ENCODE results near the gene RIN3.

The RIN3 gene, protein sequence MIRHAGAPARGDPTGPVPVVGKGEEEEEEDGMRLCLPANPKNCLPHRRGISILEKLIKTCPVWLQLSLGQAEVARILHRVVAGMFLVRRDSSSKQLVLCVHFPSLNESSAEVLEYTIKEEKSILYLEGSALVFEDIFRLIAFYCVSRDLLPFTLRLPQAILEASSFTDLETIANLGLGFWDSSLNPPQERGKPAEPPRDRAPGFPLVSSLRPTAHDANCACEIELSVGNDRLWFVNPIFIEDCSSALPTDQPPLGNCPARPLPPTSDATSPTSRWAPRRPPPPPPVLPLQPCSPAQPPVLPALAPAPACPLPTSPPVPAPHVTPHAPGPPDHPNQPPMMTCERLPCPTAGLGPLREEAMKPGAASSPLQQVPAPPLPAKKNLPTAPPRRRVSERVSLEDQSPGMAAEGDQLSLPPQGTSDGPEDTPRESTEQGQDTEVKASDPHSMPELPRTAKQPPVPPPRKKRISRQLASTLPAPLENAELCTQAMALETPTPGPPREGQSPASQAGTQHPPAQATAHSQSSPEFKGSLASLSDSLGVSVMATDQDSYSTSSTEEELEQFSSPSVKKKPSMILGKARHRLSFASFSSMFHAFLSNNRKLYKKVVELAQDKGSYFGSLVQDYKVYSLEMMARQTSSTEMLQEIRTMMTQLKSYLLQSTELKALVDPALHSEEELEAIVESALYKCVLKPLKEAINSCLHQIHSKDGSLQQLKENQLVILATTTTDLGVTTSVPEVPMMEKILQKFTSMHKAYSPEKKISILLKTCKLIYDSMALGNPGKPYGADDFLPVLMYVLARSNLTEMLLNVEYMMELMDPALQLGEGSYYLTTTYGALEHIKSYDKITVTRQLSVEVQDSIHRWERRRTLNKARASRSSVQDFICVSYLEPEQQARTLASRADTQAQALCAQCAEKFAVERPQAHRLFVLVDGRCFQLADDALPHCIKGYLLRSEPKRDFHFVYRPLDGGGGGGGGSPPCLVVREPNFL

DNA sequence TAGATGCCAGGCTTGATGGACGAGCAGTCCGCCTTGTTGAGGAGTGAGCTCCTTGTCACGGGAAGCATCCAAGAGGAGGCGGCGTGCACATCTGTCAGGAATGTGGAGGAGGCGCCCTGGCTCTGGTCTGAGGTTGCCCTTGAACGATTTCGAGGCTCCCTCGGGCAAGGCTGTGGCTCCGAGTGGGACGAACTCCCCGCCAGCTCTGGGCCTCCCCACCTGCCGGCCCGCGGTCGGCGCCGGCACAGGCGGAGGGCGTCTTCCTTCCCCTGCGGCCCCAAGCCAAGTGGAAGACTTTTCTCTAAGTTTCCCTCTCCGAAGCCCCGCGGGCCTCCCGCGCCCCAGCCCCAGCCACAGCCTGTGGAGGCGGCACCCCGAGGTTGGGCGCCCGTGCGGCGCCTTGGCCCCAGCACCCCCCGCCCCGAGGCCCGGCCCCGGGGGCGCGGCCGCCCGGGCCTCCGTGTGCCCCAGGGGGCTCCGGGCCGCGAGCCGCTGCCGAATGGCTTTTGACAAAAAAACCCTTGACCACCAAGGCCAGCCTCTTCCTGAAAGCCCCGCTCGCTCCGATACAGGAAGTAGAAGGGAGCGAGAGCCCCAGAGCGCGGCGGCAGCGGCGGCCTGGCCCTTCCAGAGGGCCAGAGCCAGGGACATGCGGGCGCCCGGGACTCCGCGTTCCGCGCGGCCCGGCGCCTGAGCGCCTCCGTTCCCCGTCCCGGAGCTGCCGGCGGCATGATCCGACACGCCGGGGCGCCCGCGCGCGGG, at the start of gene RIN3:
RIN3 (plus strand) TSS at position 578 of the 762 bp plus-strand sequence; CDS start at position 730, 152 bp downstream.
- DNase-seq (ENCODE audit: low spot score) = peak; percentile 76

DNA sequence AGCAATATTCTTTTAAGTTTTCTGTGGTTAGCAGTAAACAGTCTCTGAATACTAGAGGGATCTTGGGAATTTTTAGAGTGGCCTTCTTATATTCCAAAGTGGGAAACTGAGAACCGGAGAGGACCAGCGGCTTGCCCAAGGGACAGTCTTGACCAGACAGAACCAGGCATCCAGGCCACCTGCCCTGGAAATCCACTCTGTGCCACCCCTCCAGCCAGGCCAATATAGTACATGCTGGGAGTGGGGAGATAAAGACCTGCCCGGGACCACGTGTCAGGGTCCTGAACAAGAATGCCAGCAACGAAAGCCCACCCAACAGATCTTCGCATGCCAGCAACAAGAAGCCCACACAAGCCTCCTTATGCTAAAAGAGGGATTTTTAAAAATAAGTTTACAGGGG, 49.4 kb upstream of the RIN3 start:
- DNase-seq (ENCODE audit: low spot score) = no peak

DNA sequence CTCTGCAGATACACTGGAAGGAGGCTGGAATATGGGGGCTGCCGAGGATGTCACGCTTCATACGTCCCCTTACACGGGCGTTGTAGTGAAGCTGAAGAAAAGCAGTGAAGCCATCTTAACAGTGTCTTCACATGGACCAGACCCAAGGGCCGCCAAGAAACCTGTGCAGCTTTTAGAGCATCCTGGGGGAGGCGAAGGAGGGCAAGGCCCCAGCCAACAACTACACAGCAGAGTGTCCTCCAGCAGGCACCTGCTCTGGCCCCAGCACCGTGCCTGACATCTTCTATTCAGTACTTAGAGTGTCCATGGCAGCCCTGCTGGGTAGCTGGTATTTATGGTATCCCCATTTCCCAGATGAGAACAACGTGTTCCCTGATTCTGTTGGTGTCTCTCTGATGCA, 48.9 kb upstream of the RIN3 start:
- no peak for DNase-seq (ENCODE audit: low spot score)

DNA sequence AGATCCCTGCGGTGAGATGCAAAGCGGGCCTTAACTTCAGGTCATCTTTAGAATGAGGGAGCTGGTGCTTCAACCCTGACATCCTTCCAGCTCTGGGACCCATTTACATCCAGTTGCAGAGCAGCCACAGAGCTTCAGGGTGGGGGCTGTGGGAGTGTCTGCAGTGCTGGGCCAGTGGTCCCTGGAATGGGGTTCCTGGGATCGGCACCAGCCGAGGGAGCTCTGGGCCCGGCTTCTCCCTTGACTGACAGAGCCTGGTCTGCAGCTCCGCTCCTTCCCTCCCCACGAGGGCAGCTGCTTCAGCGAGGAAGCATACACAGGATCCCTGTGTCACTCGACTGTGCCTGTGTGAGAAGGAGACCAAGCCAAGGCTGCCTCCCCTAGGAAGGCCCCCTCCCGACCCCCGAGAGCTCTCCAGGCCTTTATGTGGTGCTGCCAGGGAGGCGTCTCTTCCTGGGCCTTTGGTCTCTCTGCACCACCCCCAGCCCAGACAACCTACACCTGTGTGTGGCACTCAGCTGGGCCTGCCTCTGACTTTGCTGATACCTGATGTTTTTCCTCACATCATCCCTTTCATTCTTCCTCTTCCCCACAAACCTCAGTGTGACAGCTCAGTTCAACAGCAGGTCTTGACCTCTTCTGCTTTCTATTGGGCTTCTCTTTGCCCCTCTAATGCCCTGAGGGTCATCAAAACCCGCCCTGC, 48.1 kb upstream of the RIN3 start:
- DNase-seq (ENCODE audit: low spot score) = no peak

DNA sequence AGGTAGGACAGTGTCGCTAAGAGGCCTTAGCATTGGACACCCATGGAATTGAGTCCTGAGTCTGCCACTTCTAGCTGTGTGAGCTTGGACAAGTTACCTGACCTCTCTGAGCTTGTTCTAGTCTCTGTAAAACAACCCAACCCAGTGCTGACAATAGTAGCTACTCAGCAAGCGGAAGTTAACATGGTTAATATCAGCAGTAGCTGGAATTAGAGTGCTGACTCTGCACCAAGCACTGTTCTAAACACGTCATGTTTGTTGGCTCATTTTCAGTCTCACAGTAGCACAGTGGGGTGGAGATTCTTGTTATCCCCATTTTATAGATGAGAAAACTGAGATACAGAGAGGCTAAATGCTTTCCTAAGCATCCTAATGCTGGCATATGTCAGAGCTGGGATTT, 47.5 kb upstream of the RIN3 start:
- no peak for DNase-seq (ENCODE audit: low spot score)

DNA sequence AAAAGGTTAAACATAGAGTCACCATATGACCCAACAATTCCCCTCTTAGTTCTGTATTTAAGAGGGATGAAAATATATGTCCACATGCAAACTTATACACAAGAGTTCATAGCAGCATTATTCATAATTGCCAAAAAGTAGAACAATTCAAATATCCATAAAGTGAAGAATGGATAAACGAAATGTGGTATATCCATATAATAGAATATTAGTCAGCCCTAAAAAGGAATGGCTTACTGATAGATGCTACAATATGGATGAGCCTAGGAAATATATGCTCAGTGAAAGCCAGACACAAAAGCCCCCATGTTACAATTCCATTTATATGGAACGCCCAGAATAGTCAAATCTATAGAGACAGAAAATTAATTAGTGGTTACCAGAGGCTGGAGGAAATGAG, 44.1 kb upstream of the RIN3 start:
- no peak for DNase-seq (ENCODE audit: low spot score)

DNA sequence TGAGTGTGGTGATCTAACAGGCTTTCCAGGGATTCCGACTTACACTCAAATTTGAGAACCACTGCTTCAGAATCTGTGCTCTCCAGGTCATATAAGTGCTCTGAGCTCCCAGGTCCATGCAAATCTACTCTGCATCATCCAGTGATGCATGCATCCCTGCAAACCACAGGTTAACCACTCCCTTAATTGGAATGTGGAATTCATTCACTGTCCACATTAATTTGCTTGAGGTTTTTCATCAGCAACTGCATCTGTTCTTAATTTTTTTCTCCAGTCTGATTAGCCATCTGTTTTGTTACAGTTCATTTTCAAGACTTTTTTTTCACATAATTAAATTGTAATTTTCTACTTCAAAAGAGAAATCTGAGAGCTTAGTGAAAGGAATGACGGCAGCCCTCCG, 43.4 kb upstream of the RIN3 start:
- peak; percentile 82 for DNase-seq (ENCODE audit: low spot score)

DNA sequence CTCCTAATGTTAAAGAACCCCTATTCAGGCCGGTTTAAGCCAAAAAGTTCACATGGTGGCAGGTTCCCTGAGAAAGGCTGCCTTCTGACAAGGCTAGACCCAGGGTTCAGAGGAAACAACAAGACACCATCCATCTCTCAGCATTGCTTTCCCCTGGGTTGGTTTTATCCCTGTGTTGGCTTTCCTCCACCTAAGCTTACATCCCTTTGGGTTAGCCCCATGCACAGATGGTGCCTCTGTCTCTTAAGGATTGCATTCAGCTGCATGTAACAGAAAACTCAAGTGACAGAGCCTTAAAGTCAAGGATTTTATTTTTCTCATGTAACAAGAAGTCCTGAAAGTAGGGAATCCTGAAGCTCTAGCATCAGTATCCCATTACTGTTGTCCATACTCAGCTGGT, 42.8 kb upstream of the RIN3 start:
- DNase-seq (ENCODE audit: low spot score) = no peak

DNA sequence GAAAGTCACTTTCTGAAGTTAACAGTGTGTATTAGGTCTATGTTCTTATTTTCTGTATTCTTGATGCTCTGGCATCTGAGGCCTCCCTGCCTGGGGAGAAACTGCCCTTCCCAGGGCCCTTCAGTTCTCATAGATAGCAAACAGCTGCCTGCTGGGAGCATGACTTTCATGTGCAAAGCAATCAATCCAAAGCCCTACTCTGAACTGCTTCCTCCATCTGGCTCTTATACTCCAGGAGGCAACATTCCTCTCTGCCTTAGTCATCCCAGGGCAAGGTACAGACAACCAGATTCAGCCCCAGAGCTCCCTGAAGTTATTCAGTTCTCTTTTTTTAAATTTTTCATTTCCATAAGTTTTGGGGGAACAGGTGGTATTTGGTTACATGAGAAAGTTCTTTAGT, 41.7 kb upstream of the RIN3 start:
- DNase-seq (ENCODE audit: low spot score) = peak; percentile 72

DNA sequence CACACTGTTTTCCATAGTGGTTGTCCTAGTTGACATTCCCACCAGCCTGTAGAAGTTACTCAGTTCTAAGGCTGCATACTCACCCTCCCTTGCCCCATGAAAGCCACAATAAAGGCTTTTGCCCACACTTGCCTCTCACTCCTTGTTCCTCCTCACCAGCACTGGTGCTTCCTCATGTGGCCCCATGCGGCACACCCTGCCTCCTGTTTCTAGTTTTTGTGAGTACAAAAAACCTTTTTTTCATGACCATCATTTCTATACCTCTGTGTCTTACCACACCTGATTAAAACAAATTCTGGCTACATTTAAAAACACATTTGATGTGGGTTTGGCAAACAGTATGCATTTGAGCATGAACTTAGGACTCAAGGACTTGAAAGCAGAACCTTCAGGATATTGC, 40.7 kb upstream of the RIN3 start:
- no peak for DNase-seq (ENCODE audit: low spot score)

DNA sequence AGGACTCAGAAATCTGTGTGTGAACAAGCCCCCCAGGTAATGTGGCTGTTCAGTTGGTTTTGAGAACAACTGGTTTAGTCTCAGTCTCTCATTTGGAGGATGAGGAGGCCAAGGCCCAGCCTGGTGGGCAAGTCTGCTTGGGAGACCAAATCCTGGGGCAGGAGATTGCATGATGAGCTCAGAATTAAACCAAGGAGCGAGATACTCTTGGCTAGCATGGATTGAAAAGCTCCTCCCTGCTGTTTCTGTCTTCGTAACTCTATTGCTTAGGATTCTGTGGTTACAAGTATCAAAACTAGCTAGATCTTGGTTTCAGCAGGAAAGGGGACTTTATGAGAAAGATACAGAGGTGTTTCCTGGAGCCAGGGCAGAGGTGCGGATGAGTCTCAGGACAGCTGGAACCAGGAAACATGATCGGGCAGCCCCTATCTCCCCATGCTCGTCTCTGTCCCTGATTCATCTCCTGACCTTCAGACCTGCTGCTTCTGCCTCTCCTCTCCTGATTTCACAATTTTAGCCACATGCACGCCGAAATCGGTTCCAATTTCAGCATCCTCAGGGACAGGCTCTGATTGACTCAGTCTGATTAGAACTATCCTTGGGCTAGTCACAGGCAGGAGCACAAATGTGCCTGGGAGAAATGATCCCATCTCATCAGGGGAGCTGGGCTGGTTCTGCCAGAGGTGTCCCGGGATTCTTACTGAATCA, 40.2 kb upstream of the RIN3 start:
- DNase-seq (ENCODE audit: low spot score) = peak; percentile 73

DNA sequence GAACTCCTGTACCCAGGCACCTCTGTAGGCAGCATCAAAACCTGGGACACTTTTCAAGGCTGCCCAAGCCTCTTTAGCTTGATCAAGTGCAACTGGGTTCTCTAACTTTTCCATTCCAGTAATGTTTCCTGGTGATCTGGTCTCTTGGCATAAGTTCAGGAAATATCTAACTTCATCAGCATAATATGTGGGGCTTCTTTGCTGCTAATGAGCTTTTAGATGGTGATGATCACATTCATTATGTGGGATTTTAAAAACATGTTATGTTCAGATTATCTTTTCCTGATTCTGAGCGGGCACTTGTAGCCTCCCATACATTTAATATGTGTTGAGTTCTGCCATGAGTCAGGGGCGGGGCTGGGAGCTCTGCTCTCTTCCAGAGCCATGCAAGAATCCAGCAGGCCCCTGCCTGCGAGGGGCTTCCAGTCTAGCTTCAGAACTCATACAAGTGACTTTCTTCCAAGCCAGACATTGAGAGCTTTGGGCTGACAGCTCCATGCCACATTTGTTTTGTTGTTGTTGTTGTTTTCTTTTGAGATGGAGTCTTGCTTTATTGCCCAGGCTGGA, 39.5 kb upstream of the RIN3 start:
- DNase-seq (ENCODE audit: low spot score) = no peak

DNA sequence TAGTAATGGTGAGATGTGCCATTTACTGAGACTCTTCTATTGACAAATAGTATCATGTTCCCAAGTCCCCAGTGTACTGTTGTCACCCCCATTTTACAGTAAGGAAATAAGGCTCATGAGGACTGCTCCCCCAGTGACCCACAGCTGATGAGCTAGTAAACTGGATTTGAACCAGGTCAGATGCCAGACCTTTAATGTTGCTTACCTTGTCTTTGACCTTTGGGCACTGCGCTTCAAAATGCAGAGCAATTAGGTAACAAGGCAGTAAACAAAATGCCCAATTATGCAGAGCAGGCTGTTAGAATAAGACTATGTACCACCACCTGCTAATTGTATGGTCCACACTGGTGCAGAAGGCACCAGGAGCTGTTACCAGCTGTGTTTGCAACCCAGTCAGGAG, 38.5 kb upstream of the RIN3 start:
- no peak for DNase-seq (ENCODE audit: low spot score)

DNA sequence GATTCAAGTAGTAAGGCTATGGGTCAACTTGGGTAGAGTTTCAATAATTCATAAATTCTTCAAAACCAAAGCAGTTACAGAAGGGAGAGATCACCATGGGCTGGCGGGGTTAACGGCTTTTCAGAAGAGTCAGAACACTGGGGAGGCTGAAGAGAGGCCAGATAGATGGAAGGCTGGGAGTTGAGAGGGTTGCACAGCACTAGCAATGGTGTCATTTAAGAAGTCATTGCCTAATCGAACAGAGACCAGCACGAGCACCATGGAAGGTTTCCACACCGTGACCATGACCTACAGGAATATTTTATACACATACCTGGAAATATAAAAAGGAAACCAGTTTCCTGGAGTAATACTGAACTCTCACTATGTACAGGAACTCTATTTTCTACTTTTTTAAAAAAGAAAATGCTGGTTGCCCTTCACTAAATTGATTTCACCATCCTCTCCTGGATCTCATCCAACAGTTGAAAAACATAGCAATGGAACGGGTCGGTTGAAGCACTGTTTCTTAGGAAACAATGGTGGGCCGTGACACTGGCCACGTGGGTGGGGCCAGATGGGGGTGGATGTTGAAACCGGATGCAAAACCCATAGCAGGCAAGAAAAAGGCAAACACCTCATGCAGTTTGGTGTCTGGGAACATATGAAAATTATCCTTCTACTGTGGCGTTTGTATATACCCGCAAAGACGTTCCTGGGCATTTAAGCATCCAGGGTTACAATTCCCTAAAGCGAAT, 38.0 kb upstream of the RIN3 start:
- DNase-seq (ENCODE audit: low spot score) = peak; percentile 40

DNA sequence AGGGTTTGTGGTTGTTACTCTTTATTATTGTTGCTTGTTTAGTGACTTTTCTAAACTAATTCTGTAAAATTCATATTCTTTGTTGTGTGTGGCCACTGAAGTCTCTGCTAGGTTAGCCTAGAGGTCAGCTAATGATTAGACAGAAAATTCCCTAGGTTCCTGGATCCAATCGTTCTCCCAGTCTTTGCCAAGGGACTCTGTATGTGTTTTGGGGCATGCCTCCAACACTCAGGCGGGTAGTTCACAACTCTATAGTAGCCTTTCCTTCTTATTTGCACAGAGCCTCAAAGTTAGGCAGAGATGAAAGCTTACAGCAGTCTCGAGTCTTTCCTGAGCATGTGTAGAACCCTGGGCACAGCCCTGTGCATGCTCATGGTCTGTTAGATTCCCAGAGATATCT, 32.7 kb upstream of the RIN3 start:
- DNase-seq (ENCODE audit: low spot score) = no peak

DNA sequence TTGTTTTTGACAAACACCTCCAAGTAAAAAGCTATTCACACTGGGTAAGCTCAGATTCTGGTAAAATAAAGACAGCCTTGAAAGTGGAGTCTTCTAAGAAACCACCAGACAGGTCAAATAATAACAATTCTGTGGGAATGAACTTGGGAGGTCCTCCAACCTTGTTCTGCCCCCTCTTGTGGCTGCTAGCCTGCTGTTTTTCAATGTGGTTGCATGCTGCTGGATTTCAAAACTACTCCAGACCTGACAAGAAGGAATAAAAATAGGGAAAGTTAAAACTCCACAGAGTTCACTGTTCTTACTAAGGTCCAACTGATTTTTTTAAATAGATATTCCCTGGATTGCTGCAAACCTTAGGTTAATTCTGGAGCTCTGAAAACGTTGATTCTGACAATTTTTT, 32.2 kb upstream of the RIN3 start:
- peak; percentile 65 for DNase-seq (ENCODE audit: low spot score)

DNA sequence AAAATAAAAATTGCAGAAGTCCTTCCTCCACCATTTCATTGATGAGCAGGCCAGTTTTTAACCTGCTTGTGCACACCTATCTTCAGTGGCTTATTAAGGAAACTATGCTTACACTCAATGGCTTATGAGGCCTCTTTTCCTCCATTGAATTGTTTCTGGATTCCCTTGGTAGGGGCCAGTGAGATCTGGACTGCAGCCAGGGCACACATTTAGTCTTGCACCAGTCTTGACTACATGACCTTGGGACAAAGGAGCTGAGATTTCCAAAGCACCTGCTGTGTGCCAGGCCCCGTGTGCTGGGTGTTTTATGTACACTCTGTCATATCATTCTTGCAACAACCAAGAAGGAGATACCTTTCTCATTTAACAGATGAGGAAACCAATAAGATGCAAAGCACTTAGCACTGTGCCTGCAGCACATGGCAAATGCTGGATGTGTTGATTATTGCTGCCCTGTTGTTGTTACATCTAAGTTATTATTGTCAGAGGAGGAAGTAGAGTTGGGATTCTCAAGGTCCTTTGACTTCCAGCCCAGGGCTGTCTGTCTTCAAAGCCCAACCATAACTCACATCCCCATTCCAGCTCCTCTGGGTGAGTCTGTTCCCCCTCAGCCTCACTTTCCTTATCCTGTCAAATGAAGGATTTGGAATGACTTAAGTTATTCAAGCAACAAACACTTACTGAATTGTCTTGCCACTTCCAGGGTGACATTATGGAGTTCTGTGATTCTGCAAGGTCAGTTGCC, 31.6 kb upstream of the RIN3 start:
- no peak for DNase-seq (ENCODE audit: low spot score)

DNA sequence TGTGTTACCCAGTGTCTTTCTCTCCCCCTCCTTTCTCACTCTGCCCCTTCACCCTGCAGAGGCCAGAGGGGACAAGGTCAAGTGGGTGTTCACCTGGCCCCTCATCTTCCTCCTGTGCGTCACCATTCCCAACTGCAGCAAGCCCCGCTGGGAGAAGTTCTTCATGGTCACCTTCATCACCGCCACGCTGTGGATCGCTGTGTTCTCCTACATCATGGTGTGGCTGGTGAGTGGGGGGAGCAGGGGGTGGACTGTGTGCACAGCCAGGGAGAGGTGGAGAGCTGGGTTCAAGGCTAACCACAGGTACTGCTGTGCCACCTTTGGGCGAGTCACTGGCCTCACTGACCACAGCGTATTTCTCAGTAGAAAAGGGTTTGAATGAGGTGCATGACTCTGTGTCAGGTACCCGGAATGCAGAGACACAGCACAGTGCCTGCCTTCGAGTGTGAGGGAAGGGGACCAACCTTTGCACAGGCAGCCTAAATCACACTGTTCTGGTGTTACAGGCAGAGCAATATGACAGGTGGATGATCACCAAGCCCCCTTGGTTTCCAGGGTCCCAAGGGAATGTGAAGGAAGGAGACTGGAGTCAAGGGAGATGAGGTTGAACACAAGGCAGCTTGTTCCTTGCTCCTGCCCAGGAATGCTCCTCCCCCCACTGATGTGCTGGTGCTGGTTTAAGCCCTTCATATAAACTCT, 30.8 kb upstream of the RIN3 start:
- DNase-seq (ENCODE audit: low spot score) = no peak
